Measurements from ENCODE around the gene CEND1.

DNA sequence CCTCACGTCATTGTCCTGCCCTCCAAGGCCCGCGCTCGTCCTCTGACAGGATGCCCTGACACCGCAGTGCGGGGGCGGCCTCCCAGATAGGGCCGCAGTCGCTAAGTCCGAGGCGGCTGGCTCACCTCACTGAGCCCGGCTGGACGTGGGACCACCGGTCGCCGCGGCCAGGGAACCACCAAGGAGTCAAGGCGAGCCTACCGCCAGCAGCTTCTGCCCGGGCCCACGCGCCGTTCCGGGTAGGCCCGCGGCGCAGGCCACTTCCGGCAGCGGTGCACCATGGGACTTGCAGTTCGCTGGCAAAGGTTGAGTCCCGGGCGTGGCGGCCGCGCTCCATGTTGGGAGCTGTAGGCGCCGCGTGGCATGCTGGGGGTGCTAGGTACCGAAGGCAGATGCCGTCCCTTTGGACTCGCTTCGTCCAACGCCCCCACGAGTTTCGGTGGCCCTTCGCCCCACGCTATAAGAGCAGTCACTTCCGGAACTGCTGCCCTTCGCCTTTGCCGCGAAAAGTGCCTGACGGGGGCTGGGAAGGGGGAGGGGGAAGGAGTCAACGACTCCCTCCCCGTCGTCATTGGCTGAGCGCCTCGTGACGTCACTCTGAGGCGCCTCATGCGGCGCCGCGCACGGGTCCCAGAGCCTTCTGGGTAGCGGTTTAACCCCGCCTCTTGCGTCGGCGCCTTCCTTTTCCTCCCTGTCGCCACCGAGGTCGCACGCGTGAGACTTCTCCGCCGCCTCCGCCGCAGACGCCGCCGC lies 19.6 kb upstream of the CEND1 start, which contains the start of gene RPLP2:
- TF ChIP-seq, protein P1, sequence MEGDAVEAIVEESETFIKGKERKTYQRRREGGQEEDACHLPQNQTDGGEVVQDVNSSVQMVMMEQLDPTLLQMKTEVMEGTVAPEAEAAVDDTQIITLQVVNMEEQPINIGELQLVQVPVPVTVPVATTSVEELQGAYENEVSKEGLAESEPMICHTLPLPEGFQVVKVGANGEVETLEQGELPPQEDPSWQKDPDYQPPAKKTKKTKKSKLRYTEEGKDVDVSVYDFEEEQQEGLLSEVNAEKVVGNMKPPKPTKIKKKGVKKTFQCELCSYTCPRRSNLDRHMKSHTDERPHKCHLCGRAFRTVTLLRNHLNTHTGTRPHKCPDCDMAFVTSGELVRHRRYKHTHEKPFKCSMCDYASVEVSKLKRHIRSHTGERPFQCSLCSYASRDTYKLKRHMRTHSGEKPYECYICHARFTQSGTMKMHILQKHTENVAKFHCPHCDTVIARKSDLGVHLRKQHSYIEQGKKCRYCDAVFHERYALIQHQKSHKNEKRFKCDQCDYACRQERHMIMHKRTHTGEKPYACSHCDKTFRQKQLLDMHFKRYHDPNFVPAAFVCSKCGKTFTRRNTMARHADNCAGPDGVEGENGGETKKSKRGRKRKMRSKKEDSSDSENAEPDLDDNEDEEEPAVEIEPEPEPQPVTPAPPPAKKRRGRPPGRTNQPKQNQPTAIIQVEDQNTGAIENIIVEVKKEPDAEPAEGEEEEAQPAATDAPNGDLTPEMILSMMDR (IDR thresholded peaks at IDR 0.05; ENCODE audit: low read length), result no peak
- TF ChIP-seq EZH2phosphoT487 (IDR thresholded peaks at IDR 0.05; ENCODE audit: low read length) (no peak), EZH2 (optimal IDR thresholded peaks at IDR 0.05; ENCODE audit: low read depth, low read length) (no peak)

All from MM.1S (cell line).